ENCODE data around the gene CD300E. TPM values are rescaled to one million over a fixed set of nuclear protein-coding genes. Genes with fewer than 3 reads are reported as not detected.

CD300E gene
- 0.02 TPM in 1 of 5 replicates, not detected in the others for total RNA-seq (2022; extraction: Qiagen RNA extraction)

GRCh38 chr17:74623693-74624093 lies at the start of gene CD300E:
Gene CD300E, minus strand, starts transcription at chr17:74623738. Its CDS starts 117 bp downstream, at chr17:74623621.

GRCh38 chr17:74592087-74592990 lies 31.2 kb downstream of the CD300E start, which contains the start of gene CD300LD:
Gene CD300LD, minus strand, starts transcription at chr17:74592283. Its CDS starts 81 bp downstream, at chr17:74592202.

GRCh38 chr17:74567397-74567796 lies 56.1 kb downstream of the CD300E start, which contains the start of gene CD300H:
Gene CD300H, minus strand, starts transcription at chr17:74567509.

Other genes starting within 250 kb of the CD300E start
- gene GPRC5C, start 191.7 kb downstream of the CD300E start, total RNA-seq (2022; extraction: Qiagen RNA extraction): 58.6 to 85.4 TPM (median 75.2 TPM) in 5 replicates
- gene CD300A, start 157.1 kb downstream of the CD300E start, total RNA-seq (2022; extraction: Qiagen RNA extraction): 0.07 to 0.12 TPM (median 0.07 TPM) in 3 of 5 replicates, not detected in the others
- gene CD300LB, start 92.3 kb downstream of the CD300E start, total RNA-seq (2022; extraction: Qiagen RNA extraction): 0.03 to 0.14 TPM (median 0.09 TPM) in 4 of 5 replicates, not detected in the other
- gene CD300C, start 77.6 kb downstream of the CD300E start, total RNA-seq (2022; extraction: Qiagen RNA extraction): 0.09 to 0.20 TPM (median 0.16 TPM) in 5 replicates
- 0.32 to 0.76 TPM (median 0.53 TPM) in 5 replicates for gene CD300H, start 56.2 kb downstream of the CD300E start, total RNA-seq (2022; extraction: Qiagen RNA extraction)
- gene CD300LD, start 31.5 kb downstream of the CD300E start, total RNA-seq (2022; extraction: Qiagen RNA extraction): not detected in 5 replicates
- not detected in 5 replicates for gene CD300LF, start 89.2 kb upstream of the CD300E start, total RNA-seq (2022; extraction: Qiagen RNA extraction)
- 0.87 to 1.7 TPM (median 1.2 TPM) in 5 replicates for gene RAB37, start 113.5 kb upstream of the CD300E start, total RNA-seq (2022; extraction: Qiagen RNA extraction)
- gene NHERF1, start 124.9 kb upstream of the CD300E start, total RNA-seq (2022; extraction: Qiagen RNA extraction): 35.3 to 45.9 TPM (median 44.4 TPM) in 5 replicates
- 52.9 to 62.5 TPM (median 57.2 TPM) in 5 replicates for gene NAT9, start 152.6 kb upstream of the CD300E start, total RNA-seq (2022; extraction: Qiagen RNA extraction)
- gene GRIN2C, start 236.1 kb upstream of the CD300E start, total RNA-seq (2022; extraction: Qiagen RNA extraction): 0.07 to 0.61 TPM (median 0.24 TPM) in 5 replicates
- gene FDXR, start 249.3 kb upstream of the CD300E start, total RNA-seq (2022; extraction: Qiagen RNA extraction): 48.6 to 77.1 TPM (median 65.5 TPM) in 5 replicates

Data from A549 treated with CORT108297 at 1 μM for 4 hours (cell line).